GM21717 (cell line): Measurements from ENCODE around the gene PTPRK.

Experiments
- ATAC-seq: cut with Tn5 transposase; IDR thresholded peaks from one replicate; pipeline ENCODE4 v1.9.1; 2021; ENCODE audit warnings: mild to moderate bottlenecking, moderate library complexity; ENCODE audit not compliant: unreplicated experiment

Gene PTPRK

GRCh38 chr6:128208078-128208477, 312.3 kb downstream of the PTPRK start:
- no peak for ATAC-seq

DNA sequence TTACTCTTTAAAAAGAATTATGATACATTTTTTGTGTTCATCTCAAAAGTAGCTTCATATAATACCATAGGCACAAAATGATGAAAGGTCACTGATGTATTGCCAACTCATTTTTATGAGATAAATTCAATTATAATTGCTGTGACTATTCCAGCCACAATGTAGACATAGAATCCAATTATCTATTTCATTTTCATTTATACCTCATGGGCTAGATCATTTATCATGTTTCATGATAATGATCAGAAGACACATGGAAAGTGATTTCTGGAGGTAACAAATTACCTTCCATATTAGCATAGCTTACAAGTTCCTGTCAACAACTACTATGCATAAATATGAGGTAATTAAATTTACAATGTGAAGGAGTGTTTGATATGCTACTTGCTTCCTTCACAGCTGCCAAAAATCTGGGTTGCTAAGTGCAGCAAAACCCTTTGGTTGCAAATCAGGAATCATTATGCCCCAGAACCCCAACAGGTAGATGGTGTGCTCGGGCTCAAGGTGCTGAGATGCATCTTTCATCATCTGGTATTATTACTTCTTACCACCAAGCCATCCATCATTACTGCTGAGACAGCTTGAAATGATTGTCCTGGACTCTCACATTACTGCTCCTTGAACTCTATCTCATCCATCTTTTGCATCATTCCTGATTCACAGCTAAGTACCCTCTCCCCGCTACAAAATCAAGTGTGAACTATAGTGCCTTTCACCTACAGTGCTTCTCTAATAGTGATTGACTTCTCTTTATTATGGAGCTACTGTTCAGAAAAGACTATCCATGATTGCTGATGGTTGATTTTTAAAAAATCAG, 313.6 kb downstream of the PTPRK start:
- ATAC-seq: no peak

- ATAC-seq: no peak
Observed at GRCh38 chr6:128204616-128205015, 315.8 kb downstream of the PTPRK start.

DNA sequence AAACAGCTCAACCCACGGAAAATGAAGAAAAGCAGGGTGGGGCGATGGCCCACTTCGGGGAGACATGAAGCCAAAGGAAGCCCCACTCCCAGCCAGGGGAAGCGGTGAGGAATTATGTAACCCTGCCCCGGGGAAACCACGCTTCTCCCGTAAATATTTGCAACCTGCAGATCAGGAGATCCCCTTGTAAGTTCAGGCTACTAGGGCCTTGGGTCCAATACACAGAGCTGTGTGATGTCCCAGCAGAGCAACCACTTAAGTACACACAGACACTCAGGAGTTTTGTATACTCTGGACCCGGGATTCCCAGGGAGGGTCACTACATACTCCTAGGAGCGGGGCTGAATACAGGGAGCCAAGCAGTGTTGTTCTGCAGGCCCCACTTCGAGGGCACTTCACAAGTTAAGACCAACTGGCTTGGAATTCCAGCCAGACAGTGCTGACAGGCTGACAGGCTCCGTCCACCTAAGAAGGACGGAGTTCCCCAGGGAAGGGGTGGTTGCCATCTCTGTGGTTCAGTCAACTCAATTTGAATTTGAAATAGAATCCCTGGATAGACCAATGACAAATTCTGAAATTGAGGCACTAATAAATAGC, 318.1 kb downstream of the PTPRK start:
- no peak for ATAC-seq

DNA sequence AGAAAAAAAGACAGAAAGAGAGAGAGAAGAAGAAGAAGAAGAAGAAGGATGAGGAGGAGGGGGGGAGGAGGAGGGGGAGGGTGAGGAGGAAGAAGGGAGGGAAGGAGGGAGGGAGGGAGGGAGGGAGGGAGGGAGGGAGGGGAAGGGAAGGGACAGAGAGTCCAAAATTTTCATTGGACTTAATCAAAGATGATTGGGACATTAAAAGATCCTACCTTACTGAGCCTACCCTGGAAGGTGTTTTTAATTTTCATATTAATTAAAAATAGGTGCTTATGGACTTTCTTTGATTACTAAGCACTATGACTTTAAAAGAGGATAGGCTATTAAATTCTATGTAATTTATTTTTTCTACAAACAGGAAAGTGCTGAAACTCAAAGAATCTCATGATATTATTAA, 319.6 kb downstream of the PTPRK start:
- no peak for ATAC-seq

- no peak for ATAC-seq
Observed at GRCh38 chr6:128199461-128199860, 320.9 kb downstream of the PTPRK start.

DNA sequence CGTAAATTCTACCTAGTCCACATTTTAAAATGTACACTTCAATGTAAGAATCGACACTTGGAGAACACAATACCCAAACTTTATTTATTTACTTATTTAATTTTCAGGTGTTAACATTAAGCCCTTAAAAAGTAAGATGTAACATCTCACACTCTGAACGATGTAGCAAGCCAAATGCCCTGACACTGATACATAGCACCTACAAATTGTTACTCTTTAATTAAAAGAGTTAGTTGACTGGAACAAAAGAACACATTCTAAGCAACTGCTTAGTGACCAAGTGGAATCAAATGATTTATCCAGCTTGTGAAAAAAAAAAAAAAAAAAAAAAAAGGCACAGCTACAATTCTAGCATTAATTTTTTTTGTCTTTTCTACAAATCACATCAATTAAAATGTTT, 327.4 kb downstream of the PTPRK start:
- ATAC-seq: no peak

GRCh38 chr6:128188678-128189077, 331.7 kb downstream of the PTPRK start:
- no peak for ATAC-seq

DNA sequence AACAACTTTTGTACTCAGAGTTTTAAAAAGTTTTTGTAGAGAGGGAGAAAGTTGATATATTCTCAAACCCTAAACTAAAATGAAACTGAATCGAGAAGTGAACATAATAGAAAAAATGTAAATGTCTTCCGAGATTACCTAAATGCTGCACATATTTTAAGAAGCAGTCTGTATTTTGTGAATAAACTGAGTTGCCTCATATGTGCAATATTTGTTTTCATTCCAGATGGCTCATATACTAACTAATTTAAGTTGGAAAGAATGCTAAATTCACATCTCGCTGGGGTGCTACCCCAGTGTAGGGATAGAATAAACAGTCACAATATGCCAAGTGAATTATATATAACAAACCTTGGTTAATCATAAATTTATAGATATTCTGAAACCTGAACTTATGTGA, 333.7 kb downstream of the PTPRK start:
- no peak for ATAC-seq

DNA sequence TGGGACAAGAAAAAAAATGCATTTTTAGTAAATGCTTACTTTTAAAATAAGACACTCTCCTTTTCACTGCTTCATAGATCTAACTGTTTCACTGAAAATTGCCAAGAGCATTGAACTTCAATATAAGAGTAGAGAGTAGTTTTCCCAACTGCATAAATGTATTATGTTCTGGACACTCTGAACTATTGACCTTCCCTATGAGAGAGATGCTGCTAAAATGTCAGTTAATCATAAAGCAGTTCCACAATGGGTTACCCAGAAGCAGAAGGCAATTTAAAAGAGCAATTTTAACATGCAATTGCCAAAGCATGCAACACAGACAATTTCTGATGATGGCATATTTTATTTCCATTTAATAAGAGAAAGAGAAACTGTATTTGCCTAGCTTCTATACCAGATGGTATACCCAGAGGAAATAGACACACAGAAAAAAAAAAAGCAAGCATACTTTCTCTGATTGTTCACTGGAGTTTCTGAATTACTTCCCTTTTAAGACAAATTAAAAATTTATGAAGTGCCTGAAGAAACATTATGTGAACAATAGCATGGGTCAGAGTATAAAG, 340.4 kb downstream of the PTPRK start:
- ATAC-seq: no peak

GRCh38 chr6:128174724-128175123, 345.7 kb downstream of the PTPRK start:
- no peak for ATAC-seq

- no peak for ATAC-seq
Observed at GRCh38 chr6:128172752-128173682, 347.4 kb downstream of the PTPRK start.

GRCh38 chr6:128172081-128172480, 348.3 kb downstream of the PTPRK start:
- no peak for ATAC-seq

DNA sequence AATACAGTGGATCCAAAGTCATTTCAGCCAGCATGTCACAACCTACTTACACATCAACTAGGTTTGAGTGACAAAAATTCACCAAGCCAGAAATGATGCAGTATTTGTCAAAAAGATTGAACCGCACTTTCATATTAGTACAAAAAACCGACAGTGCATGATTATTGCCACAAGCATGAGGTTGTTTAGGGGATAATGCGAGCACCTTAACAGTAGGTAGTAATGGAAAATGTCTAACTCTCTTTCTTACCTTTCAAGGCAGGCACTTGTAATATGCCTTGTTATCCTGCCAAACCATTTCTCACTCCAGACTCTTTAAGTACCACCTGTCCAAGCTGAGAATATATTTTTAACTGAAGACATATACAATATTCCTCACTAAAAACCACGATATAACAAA, 349.2 kb downstream of the PTPRK start:
- ATAC-seq: no peak

- no peak for ATAC-seq
Observed at GRCh38 chr6:128168244-128168643, 352.2 kb downstream of the PTPRK start.

DNA sequence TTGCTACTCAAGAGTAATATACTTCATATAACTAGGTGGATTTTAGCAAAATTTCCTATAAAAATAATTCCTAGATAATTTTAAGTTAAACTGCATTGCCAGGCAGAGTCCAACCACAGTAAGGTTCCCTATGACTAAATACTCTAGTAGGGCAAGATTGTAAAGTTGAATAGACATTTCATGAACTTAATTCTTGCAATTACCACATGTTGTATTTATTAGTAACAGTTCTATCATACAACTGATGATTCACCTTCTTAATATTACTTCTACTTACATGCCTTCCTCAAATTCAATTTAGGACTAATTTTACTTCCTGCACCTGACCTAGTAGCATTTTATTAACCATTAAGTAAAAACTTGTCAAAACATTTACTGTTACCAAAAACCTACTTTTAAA, 352.8 kb downstream of the PTPRK start:
- ATAC-seq: no peak

DNA sequence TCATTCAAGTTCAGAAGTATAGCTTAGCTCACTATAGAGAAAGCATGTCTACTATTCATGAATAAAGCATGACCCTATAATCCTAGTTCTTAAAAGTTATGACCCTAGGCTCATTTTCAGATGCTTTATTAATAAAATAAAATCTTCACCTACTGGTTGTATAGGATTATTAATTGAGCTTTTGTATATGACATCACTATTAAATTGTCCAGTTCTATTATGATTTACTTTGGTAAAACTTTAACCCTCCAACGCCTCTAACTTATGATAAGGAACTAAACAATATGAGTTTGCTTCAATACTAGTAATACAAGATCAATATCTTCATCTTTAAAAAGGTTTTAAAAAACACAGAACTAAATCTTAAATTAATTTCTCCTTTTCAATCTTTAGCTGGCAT, 356.1 kb downstream of the PTPRK start:
- no peak for ATAC-seq

GRCh38 chr6:128162423-128162822, 358.0 kb downstream of the PTPRK start:
- no peak for ATAC-seq

DNA sequence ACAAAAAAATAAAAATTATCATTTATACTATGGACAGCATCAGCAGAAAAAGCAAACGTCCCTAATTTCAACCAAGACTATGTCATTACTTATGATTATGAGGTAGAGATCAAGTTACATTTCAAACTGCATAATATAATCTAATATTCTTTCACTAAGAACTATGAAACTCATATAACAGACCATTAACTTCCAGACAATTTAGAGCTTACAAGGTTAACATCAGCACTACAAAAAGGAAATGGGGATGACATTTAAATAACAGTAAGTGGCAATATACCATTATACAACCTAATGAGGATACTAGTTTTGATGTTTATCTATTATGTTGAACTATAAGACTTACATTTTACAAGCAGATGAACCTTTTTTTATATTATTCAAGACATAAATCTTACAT, 358.6 kb downstream of the PTPRK start:
- ATAC-seq: no peak

GRCh38 chr6:128161263-128161662, 359.1 kb downstream of the PTPRK start:
- ATAC-seq: no peak

DNA sequence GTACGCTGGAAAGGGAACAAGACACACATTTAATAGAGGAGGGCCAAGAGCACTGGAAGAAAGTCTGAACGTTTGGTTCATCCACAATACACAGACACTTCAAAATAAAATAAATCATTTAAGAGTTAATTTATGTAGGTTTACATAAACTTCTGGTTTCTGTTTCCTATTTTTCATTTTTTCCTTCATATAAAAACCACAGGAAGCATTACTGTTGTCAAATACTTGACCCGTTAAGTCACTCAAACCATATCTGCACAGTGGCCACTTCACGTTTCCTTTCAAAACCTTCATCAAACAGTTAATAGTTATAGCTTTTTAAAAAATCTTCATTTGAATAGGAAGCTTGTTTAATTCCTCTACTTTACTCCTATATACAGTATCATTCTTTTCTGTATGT, 361.9 kb downstream of the PTPRK start:
- no peak for ATAC-seq
